ENCODE data around the gene MCC.

The MCC gene

DNA sequence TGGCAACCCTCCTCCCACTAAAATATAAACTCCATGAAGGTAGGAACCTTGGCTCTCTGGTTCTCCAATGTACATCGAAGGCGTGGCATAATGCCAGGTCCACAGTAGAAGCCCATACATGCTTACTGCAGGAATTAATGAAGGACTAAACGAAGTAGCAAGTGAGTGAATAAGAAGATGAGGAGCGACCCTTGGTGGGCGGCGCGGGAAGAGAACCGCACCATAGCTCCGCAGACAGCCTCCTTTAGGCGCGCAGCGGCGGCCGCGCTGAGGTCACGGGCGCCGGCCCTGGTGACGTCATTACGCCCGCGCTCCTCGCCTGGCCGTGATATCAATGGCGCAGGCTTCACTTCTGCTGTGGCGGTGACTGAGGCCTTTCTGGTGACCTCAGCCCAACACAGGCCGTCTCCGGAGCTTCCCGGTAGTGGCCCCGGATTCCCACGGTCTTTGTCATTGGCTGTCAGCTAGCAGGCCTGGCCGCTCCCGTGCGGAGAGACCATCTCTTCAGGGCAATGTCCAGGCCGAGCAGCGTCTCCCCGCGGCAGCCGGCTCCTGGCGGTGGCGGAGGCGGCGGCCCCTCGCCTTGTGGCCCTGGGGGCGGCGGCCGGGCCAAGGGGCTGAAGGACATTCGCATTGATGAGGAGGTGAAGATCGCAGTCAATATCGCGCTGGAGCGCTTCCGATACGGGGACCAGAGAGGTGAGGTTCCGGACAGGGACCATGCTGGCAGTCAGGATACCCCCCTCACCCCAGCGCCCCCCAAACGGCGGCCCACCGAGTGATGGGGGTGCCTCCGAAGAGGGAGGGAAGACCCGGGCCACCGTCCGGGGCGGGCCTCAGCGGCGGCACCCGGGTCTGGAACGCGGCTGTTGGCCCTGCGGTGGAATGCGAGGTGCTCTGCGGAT lies 25.4 kb upstream of the MCC start, which contains the start of gene YTHDC2:
YTHDC2 (plus strand) TSS at position 311 of the 905 bp plus-strand sequence; CDS start at position 513, 202 bp downstream.
- Histone ChIP-seq H3K4me3 (ENCODE audit: low read length) (peak within 1 kb of the TSS; percentile 88), H3K27me3 (ENCODE audit: insufficient read depth, low read length) (no peaks in the 10 kb centered on the region), H3K9ac (ENCODE audit: low read depth, low read length) (peak within 1 kb of the TSS; percentile 86), H3K27ac (ENCODE audit: low read length) (no peak within 1 kb of the TSS), H3K36me3 (ENCODE audit: insufficient read depth, low read depth, low read length) (peaks cover 23% of the 10 kb centered on the region; the same call in 1 of the 2 replicates), H3K9me3 (ENCODE audit: insufficient read depth, low read depth, low read length) (no peaks in the 10 kb centered on the region), H3K4me1 (ENCODE audit: insufficient read depth, low read length) (peaks cover 4% of the 10 kb centered on the region; the same call in 1 of the 2 replicates)

DNA sequence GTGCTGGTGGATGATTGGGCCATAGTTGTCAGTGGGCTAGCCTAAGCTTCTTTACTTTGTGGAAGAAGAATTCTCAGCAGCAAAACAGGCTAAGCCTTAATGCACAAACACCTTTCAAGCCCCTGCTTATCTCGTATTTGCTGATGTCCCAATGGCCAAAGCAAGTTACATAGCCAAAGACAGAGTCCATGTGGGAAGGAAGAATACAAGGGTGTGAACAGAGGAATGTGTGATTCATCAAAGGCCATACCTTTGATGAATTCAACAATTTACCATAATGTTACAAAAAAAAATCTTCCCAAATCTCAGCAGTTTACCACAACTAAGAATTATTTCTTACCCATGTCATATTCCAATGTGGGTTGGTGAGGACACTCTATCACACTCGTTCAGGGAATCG lies 24.1 kb upstream of the MCC start:
- Histone ChIP-seq H3K9me3 (ENCODE audit: insufficient read depth, low read depth, low read length) (no peaks in the 10 kb centered on the region), H3K27ac (ENCODE audit: low read length) (no peak overlapping the region), H3K27me3 (ENCODE audit: insufficient read depth, low read length) (no peaks in the 10 kb centered on the region; the same call in 1 of the 2 replicates), H3K9ac (ENCODE audit: low read depth, low read length) (no peak overlapping the region), H3K36me3 (ENCODE audit: insufficient read depth, low read depth, low read length) (peaks cover 17% of the 10 kb centered on the region; the same call in 1 of the 2 replicates), H3K4me3 (ENCODE audit: low read length) (no peak overlapping the region), H3K4me1 (ENCODE audit: insufficient read depth, low read length) (peaks cover 4% of the 10 kb centered on the region; the same call in 1 of the 2 replicates)

DNA sequence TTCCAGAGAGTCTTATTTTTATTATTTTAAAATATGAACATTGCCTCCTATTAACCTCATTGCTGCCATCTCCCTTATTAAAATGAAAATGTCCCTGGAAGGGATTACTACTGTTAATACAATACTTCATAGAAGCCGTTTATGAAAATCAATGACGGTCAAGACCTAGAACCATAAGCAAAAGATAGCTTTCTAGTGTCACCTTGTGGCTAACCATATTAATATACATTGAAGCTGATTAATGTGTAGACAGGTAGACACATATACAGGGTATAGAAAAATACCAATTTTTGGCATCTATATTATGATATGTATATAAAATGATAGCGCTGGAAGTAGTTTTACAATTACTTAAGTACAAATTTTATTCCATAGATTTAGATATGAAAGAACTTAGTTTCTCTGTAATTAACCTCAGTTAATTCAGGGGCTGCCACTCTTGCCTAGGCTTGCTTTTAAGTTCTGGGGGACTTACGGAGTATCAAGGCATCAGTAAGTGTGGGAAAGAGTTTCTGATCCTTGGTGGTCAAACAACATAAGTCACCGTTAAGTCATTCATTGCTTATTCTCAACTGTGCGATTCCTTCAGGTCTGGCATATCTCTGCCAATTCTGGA lies 22.7 kb upstream of the MCC start:
- H3K27me3 ChIP-seq (ENCODE audit: insufficient read depth, low read length): no peaks in the 10 kb centered on the region; the same call in 1 of the 2 replicates
- H3K9me3 ChIP-seq (ENCODE audit: insufficient read depth, low read depth, low read length): no peaks in the 10 kb centered on the region
- H3K36me3 ChIP-seq (ENCODE audit: insufficient read depth, low read depth, low read length): peaks cover 7% of the 10 kb centered on the region; the same call in 1 of the 2 replicates
- H3K4me1 ChIP-seq (ENCODE audit: insufficient read depth, low read length): peaks cover 4% of the 10 kb centered on the region; the same call in 1 of the 2 replicates
- no peak overlapping the region for H3K9ac ChIP-seq (ENCODE audit: low read depth, low read length)
- H3K27ac ChIP-seq (ENCODE audit: low read length): no peak overlapping the region
- no peak overlapping the region for H3K4me3 ChIP-seq (ENCODE audit: low read length)

DNA sequence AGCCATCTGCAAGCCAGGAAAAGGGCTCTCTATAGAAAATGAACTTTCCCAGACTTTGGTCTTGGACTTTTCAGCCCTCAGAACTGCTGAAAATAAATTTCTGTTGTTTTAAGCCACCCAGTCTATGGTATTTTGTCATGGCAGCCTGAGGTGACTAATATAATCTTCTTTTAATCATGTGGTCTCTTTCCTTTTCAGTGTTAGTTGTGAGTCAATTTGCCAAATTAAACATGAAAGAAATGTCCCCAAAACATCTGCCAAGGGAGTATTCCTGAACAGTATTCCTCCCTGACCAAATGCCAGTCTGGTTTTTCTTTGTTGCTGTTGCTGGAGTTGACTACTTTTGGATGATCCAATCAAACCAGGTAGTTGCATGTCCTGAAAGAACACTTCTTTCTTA lies 20.5 kb upstream of the MCC start:
- no peak overlapping the region for H3K9ac ChIP-seq (ENCODE audit: low read depth, low read length)
- no peaks in the 10 kb centered on the region for H3K4me1 ChIP-seq (ENCODE audit: insufficient read depth, low read length)

DNA sequence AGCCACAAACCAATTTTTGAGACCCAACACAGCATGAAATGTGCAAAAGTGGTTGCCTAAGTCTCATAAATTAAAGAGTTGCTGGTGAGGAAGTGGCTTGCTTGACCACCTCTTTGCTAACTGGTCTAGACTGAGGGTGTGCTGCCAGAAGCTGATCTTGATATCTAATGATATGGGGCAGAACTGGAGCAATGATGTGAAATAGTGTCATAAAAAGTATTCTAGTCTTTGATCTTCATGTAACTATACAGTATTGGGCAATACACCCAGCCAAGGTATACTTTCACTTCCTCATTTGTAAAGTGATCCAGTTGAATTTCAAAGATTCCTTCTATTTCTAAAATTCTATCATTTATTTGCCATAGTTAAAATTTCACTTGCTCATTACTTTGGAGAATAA lies 19.3 kb upstream of the MCC start:
- no peaks in the 10 kb centered on the region for H3K9me3 ChIP-seq (ENCODE audit: insufficient read depth, low read depth, low read length)
- H3K4me1 ChIP-seq (ENCODE audit: insufficient read depth, low read length): no peaks in the 10 kb centered on the region
- H3K9ac ChIP-seq (ENCODE audit: low read depth, low read length): no peak overlapping the region
- H3K4me3 ChIP-seq (ENCODE audit: low read length): no peak overlapping the region
- H3K27ac ChIP-seq (ENCODE audit: low read length): no peak overlapping the region
- H3K27me3 ChIP-seq (ENCODE audit: insufficient read depth, low read length): no peaks in the 10 kb centered on the region; the same call in 1 of the 2 replicates
- H3K36me3 ChIP-seq (ENCODE audit: insufficient read depth, low read depth, low read length): no peaks in the 10 kb centered on the region

More for the DNA sequence above, 20.5 kb upstream of the MCC start:
- Histone ChIP-seq H3K36me3 (ENCODE audit: insufficient read depth, low read depth, low read length) (no peaks in the 10 kb centered on the region), H3K9me3 (ENCODE audit: insufficient read depth, low read depth, low read length) (no peaks in the 10 kb centered on the region), H3K27ac (ENCODE audit: low read length) (no peak overlapping the region), H3K27me3 (ENCODE audit: insufficient read depth, low read length) (no peaks in the 10 kb centered on the region; the same call in 1 of the 2 replicates), H3K4me3 (ENCODE audit: low read length) (no peak overlapping the region)

DNA sequence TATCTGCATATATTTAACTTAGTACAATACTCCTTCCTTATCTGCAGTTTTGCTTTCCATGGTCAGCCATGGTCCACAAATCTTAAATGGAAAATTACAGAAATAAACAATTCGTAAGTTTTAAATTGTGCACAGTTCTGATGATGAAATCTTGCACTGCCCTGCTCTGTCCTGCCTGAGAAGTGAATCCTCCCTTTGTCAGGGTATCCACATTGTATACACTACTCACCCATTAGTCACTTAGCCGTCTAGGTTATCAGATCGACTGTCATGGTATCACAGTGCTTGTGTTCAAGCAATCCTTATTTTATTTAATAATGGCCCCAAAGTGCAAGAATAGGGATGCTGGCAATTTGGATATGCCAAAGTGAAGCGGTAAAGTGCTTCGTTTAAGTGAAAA lies 16.9 kb upstream of the MCC start:
- H3K9ac ChIP-seq (ENCODE audit: low read depth, low read length): no peak overlapping the region
- no peaks in the 10 kb centered on the region; the same call in 1 of the 2 replicates for H3K27me3 ChIP-seq (ENCODE audit: insufficient read depth, low read length)
- H3K4me1 ChIP-seq (ENCODE audit: insufficient read depth, low read length): no peaks in the 10 kb centered on the region
- no peak overlapping the region for H3K27ac ChIP-seq (ENCODE audit: low read length)
- no peaks in the 10 kb centered on the region for H3K36me3 ChIP-seq (ENCODE audit: insufficient read depth, low read depth, low read length)
- no peak overlapping the region for H3K4me3 ChIP-seq (ENCODE audit: low read length)
- H3K9me3 ChIP-seq (ENCODE audit: insufficient read depth, low read depth, low read length): no peaks in the 10 kb centered on the region

DNA sequence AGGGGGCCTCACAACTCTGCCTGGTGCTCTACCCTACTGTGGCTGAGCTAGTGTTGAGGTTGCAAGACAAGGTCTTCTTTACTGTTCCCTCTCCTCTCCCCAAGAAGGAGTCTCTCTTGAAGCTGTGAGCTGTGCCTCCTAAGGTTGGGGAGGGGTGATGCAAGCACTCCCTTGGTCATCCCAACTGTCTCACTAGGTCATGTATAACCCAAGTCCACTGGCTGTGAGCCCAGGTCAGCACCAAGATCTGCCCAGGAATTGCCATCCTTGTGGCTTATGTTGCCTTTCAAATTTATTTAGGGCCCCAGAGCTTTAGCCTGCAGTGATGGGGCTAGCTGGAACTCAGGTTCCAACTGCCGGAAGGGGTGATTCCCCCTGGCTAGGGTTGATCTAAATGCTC lies 14.9 kb upstream of the MCC start:
- Histone ChIP-seq H3K36me3 (ENCODE audit: insufficient read depth, low read depth, low read length) (no peaks in the 10 kb centered on the region), H3K27ac (ENCODE audit: low read length) (no peak overlapping the region), H3K27me3 (ENCODE audit: insufficient read depth, low read length) (no peaks in the 10 kb centered on the region; the same call in 1 of the 2 replicates), H3K9me3 (ENCODE audit: insufficient read depth, low read depth, low read length) (no peaks in the 10 kb centered on the region), H3K4me1 (ENCODE audit: insufficient read depth, low read length) (no peaks in the 10 kb centered on the region), H3K4me3 (ENCODE audit: low read length) (no peak overlapping the region), H3K9ac (ENCODE audit: low read depth, low read length) (no peak overlapping the region)

DNA sequence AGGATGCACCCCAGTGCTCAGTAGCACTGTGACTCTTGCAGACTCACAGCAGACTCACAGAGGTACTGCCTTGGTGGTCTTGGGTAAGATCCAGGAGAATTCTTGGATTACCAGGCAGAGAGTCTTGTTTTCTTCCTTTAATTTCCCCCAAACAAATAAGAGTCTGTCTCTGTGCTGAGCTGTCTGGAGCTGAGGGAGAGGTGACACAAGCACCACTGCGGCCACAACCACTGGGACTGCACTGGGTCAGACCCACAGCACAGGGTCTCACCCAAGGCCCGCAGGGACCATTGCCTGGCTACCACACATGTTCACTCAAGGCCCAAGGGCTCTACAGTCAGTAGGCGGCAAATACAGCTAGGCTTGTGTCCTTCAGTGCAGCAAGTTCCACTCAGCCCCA lies 13.8 kb upstream of the MCC start:
- no peaks in the 10 kb centered on the region for H3K9me3 ChIP-seq (ENCODE audit: insufficient read depth, low read depth, low read length)

DNA sequence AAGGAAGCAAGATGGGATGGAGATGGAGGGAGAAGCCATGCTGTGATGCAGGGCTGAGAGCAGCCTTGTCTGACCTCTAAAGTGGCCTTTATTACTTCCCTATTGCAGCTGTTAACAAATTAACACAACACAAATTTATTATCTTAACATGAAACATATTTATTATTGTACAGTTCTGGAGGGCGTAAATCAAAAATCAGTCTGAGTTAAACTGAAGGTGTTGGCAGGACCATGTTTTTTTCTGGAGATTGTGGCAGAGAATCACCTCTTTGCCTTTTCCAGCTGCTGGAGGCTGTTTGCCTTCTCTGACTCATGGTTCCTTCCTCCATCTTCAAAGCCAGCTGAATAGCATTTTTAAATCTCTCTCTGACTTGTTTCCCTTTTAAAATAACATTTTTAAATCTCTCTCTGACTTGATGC lies 7.2 kb upstream of the MCC start:
- Histone ChIP-seq H3K9me3 (ENCODE audit: insufficient read depth, low read depth, low read length) (peaks cover 12% of the 10 kb centered on the region), H3K27ac (ENCODE audit: low read length) (no peak overlapping the region), H3K4me3 (ENCODE audit: low read length) (no peak overlapping the region), H3K36me3 (ENCODE audit: insufficient read depth, low read depth, low read length) (no peaks in the 10 kb centered on the region), H3K4me1 (ENCODE audit: insufficient read depth, low read length) (no peaks in the 10 kb centered on the region), H3K27me3 (ENCODE audit: insufficient read depth, low read length) (no peaks in the 10 kb centered on the region), H3K9ac (ENCODE audit: low read depth, low read length) (no peak overlapping the region)

More for the DNA sequence above, 13.8 kb upstream of the MCC start:
- Histone ChIP-seq H3K4me3 (ENCODE audit: low read length) (no peak overlapping the region), H3K9ac (ENCODE audit: low read depth, low read length) (no peak overlapping the region), H3K4me1 (ENCODE audit: insufficient read depth, low read length) (no peaks in the 10 kb centered on the region), H3K36me3 (ENCODE audit: insufficient read depth, low read depth, low read length) (no peaks in the 10 kb centered on the region), H3K27me3 (ENCODE audit: insufficient read depth, low read length) (no peaks in the 10 kb centered on the region), H3K27ac (ENCODE audit: low read length) (no peak overlapping the region)

DNA sequence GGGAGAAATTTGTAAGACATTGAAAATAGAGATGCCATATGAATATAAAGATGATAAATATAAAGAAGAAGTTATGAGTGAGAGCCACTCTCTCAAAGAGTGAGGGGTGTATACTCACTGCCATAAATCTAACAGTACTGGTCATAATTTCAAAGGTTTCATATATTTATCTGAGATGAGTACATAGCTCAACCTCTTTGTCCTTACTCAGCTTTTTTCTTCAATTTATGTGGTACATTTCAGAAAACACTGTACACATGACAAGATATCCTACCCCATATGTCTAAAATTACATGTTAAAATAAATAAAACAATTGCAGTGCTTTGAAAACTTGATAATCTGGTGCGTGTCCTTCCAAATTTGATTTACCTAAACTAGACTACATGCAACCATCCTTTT lies 5.2 kb upstream of the MCC start:
- peaks cover 17% of the 10 kb centered on the region for H3K27me3 ChIP-seq (ENCODE audit: insufficient read depth, low read length)
- H3K9me3 ChIP-seq (ENCODE audit: insufficient read depth, low read depth, low read length): peaks cover 24% of the 10 kb centered on the region
- H3K9ac ChIP-seq (ENCODE audit: low read depth, low read length): no peak overlapping the region
- no peak overlapping the region for H3K27ac ChIP-seq (ENCODE audit: low read length)
- no peaks in the 10 kb centered on the region for H3K36me3 ChIP-seq (ENCODE audit: insufficient read depth, low read depth, low read length)
- peaks cover 6% of the 10 kb centered on the region; the same call in 1 of the 2 replicates for H3K4me1 ChIP-seq (ENCODE audit: insufficient read depth, low read length)
- H3K4me3 ChIP-seq (ENCODE audit: low read length): no peak overlapping the region

DNA sequence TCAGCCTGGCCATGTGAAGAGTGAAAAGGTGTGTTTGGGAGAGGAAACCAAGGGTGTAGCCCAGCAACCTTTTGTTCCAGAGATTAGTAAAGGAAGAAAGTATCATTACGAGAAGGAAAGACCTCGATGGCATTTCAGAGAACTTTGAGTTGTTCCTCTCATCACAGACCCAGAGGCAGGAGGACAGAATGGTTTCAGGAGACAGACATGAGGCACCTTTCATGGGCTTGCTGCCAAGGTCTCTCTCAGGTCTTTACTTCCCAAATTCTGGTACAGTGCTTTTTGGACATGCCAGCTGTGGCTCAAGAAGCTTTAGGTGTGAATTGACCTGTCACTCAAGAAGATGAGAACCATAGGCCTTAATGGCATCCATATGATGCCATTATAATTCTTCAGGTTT lies 2.8 kb upstream of the MCC start:
- peaks cover 38% of the 10 kb centered on the region for H3K27me3 ChIP-seq (ENCODE audit: insufficient read depth, low read length)
- H3K4me1 ChIP-seq (ENCODE audit: insufficient read depth, low read length): peaks cover 6% of the 10 kb centered on the region; the same call in 1 of the 2 replicates
- H3K9me3 ChIP-seq (ENCODE audit: insufficient read depth, low read depth, low read length): peaks cover 24% of the 10 kb centered on the region
- no peak overlapping the region for H3K27ac ChIP-seq (ENCODE audit: low read length)
- no peaks in the 10 kb centered on the region for H3K36me3 ChIP-seq (ENCODE audit: insufficient read depth, low read depth, low read length)
- H3K4me3 ChIP-seq (ENCODE audit: low read length): no peak overlapping the region
- H3K9ac ChIP-seq (ENCODE audit: low read depth, low read length): no peak overlapping the region
